MM.1S (cell line): ENCODE data around the gene RMND1.

Source experiments
- DNase-seq: peaks from one replicate; pipeline ENCODE4 v3.0.0-alpha.2; 2015
- H2AFZ ChIP-seq: fragments of 300-600 bp; sonication (generic); 2 replicates; pipeline ENCODE4 v1.6.0; 2016; ENCODE audit warnings: antibody characterized with exemption, low read length
- H3F3A ChIP-seq: fragments of 300-600 bp; sonication (generic); 2 replicates; pipeline ENCODE4 v1.6.1; 2016; ENCODE audit warnings: mild to moderate bottlenecking, antibody characterized with exemption, low read length, moderate library complexity, mixed read lengths; ENCODE audit not compliant: insufficient read depth
- H3K27ac ChIP-seq: fragments of 300-600 bp; sonication (generic); 2 replicates; pipeline ENCODE4 v1.5.1; 2016; ENCODE audit warnings: mild to moderate bottlenecking, low read length
- H3K27me3 ChIP-seq: fragments of 300-600 bp; sonication (generic); replicated peaks from 2 replicates; pipeline ENCODE4 v1.6.0; 2016; ENCODE audit warnings: low read length; ENCODE audit not compliant: insufficient read depth
- H3K36me3 ChIP-seq: fragments of 300-600 bp; sonication (generic); replicated peaks from 2 replicates; pipeline ENCODE4 v1.6.1; 2016; ENCODE audit warnings: mild to moderate bottlenecking, low read length, mixed read lengths; ENCODE audit not compliant: insufficient read depth
- H3K4me1 ChIP-seq: fragments of 300-600 bp; sonication (generic); 2 replicates; pipeline ENCODE4 v1.6.1; 2016; ENCODE audit warnings: low read length, mixed read lengths
- H3K4me2 ChIP-seq: fragments of 300-600 bp; sonication (generic); 2 replicates; pipeline ENCODE4 v1.6.0; 2016; ENCODE audit warnings: low read depth, low read length
- H3K4me3 ChIP-seq: fragments of 300-600 bp; sonication (generic); 2 replicates; pipeline ENCODE4 v1.5.1; 2016; ENCODE audit warnings: low read length, mixed read lengths
- H3K79me2 ChIP-seq: fragments of 300-600 bp; sonication (generic); 2 replicates; pipeline ENCODE4 v1.6.1; 2016; ENCODE audit warnings: mixed run types, low read length, mixed read lengths
- H3K9ac ChIP-seq: fragments of 300-600 bp; sonication (generic); 2 replicates; pipeline ENCODE4 v1.6.1; 2016; ENCODE audit warnings: low read length, mixed read lengths
- H3K9me2 ChIP-seq: fragments of 300-600 bp; sonication (generic); replicated peaks from 2 replicates; pipeline ENCODE4 v1.6.1; 2016; ENCODE audit warnings: mild to moderate bottlenecking, low read length, mixed read lengths; ENCODE audit not compliant: insufficient read depth
- H3K9me3 ChIP-seq: fragments of 300-600 bp; sonication (generic); replicated peaks from 2 replicates; pipeline ENCODE4 v1.6.1; 2016; ENCODE audit warnings: mild to moderate bottlenecking, low read length, mixed read lengths; ENCODE audit not compliant: insufficient read depth
- H4K20me1 ChIP-seq: fragments of 300-600 bp; sonication (generic); 2 replicates; pipeline ENCODE4 v1.6.1; 2016; ENCODE audit warnings: mild to moderate bottlenecking, low read length, moderate library complexity, mixed read lengths; ENCODE audit not compliant: insufficient read depth
- EZH2 ChIP-seq: fragments of 300-600 bp; sonication (generic); optimal IDR thresholded peaks from 2 replicates; pipeline ENCODE3; 2017; ENCODE audit warnings: low read depth, mild to moderate bottlenecking, antibody characterized with exemption, low read length, mixed read lengths
- EZH2phosphoT487 ChIP-seq: fragments of 300-600 bp; sonication (generic); IDR thresholded peaks from 2 replicates; pipeline ENCODE4 v1.6.1; 2018; ENCODE audit warnings: antibody characterized with exemption, low read length
- TF ChIP-seq, protein P1 (sequence below): fragments of 300-600 bp; sonication (generic); IDR thresholded peaks from 2 replicates; pipeline ENCODE4 v1.5.1; 2016; ENCODE audit warnings: antibody characterized with exemption, low read length, mixed read lengths

The RMND1 gene

DNA sequence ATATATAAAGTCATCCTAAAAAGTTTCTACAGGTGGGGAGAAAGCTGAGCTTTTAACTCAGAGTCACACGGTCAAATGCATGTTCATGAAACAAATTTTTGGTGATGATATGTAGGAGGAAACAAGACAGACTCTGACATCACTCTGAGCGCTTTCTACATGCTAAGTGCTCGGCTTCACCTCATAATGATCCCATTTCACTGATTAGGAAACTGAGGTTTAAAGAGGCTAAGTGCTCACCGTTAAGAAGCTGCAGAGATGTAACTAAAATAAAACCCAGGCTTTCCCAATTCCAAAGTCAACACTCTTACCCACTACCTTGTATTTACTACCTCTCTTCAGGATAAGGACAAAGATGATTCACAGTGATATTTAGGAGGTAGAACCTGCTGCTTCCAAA lies 4.7 kb downstream of the RMND1 start:
- H2AFZ ChIP-seq = no peak overlapping the region
- DNase-seq = no peak
- H3K9ac ChIP-seq = no peak overlapping the region
- no peaks in the 10 kb centered on the region for H3K9me3 ChIP-seq
- no peaks in the 10 kb centered on the region for H3F3A ChIP-seq
- TF ChIP-seq EZH2phosphoT487 (no peak), EZH2 (no peak)
- TF ChIP-seq, protein P1, sequence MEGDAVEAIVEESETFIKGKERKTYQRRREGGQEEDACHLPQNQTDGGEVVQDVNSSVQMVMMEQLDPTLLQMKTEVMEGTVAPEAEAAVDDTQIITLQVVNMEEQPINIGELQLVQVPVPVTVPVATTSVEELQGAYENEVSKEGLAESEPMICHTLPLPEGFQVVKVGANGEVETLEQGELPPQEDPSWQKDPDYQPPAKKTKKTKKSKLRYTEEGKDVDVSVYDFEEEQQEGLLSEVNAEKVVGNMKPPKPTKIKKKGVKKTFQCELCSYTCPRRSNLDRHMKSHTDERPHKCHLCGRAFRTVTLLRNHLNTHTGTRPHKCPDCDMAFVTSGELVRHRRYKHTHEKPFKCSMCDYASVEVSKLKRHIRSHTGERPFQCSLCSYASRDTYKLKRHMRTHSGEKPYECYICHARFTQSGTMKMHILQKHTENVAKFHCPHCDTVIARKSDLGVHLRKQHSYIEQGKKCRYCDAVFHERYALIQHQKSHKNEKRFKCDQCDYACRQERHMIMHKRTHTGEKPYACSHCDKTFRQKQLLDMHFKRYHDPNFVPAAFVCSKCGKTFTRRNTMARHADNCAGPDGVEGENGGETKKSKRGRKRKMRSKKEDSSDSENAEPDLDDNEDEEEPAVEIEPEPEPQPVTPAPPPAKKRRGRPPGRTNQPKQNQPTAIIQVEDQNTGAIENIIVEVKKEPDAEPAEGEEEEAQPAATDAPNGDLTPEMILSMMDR = no peak
- H3K27me3 ChIP-seq = no peaks in the 10 kb centered on the region
- H3K79me2 ChIP-seq = peaks cover 11% of the 10 kb centered on the region
- H3K4me3 ChIP-seq = no peak overlapping the region
- H3K4me1 ChIP-seq = no peaks in the 10 kb centered on the region
- no peak overlapping the region for H3K4me2 ChIP-seq
- no peaks in the 10 kb centered on the region for H4K20me1 ChIP-seq
- H3K36me3 ChIP-seq = no peaks in the 10 kb centered on the region
- no peaks in the 10 kb centered on the region for H3K9me2 ChIP-seq
- H3K27ac ChIP-seq = no peak overlapping the region

DNA sequence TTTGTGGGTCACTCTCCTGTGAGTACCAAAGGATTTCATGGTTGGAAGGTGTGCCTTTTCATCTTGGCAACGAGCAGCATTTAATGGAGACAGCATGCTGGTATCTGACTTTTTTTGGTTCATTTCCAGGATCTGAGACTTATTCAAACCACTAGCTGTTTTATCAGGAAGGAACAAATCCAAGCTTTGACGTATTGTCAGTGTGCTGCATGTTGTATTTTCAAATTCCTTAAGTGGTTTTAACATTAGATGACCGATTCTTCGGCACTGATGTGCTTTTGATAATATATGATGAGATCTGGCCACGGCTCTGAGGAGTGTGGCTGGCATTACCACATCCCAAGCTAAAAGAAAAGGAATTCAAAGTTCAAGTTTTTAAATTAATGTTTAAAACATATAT lies 6.4 kb downstream of the RMND1 start:
- Histone ChIP-seq H2AFZ (no peak overlapping the region), H3K79me2 (peaks cover 12% of the 10 kb centered on the region), H4K20me1 (no peaks in the 10 kb centered on the region), H3K4me2 (no peak overlapping the region), H3K9me2 (no peaks in the 10 kb centered on the region), H3F3A (0 out of 2 replicates have a peak, but pooled peaks cover under 1% of the 10 kb centered on the region), H3K27me3 (no peaks in the 10 kb centered on the region), H3K27ac (no peak overlapping the region), H3K36me3 (no peaks in the 10 kb centered on the region), H3K9me3 (no peaks in the 10 kb centered on the region), H3K9ac (no peak overlapping the region), H3K4me1 (no peaks in the 10 kb centered on the region), H3K4me3 (no peak overlapping the region)
- DNase-seq = no peak
- TF ChIP-seq EZH2phosphoT487 = no peak

DNA sequence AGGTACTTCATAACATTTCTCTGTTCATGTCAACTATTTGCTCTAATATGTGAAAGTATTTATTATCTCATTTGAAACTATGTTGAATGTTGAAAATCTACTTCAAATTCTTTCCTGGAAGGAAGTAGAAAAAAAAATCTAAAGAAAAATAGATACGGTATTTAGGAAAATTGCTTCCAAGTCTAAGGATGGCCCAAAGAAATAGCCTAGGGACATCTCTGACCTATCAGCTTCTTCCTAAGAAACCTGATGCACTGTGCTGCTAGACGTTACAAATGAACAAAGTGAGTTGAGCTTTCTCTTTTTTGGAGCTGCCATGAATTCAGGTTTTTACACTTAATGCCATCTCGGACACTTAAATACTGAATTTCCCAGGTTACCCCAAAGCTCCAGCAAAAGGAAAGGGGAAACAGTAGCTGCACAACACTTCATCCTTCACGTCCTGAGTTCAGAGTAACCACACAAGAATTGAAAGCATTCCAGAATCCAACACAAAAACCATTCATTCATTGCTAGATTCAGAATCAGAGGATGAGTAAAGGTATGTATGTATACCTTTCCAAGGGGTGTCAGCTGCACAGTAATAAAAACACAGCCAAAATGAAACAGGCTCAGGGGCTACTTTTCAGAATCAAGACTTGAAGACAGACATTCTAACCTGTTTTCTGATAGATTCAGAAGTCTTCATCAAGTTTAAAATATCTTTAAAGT lies 7.9 kb downstream of the RMND1 start:
- Histone ChIP-seq H3K27ac (no peak overlapping the region), H3K9ac (no peak overlapping the region), H3F3A (0 out of 2 replicates have a peak, but pooled peaks cover 6% of the 10 kb centered on the region), H3K79me2 (peaks cover 24% of the 10 kb centered on the region), H2AFZ (no peak overlapping the region), H4K20me1 (no peaks in the 10 kb centered on the region), H3K4me3 (no peak overlapping the region), H3K9me2 (no peaks in the 10 kb centered on the region), H3K9me3 (no peaks in the 10 kb centered on the region), H3K4me2 (no peak overlapping the region), H3K27me3 (no peaks in the 10 kb centered on the region), H3K4me1 (no peaks in the 10 kb centered on the region), H3K36me3 (no peaks in the 10 kb centered on the region)
- no peak for DNase-seq
- TF ChIP-seq, protein P1 = no peak
- TF ChIP-seq EZH2 = no peak
- TF ChIP-seq EZH2phosphoT487 = no peak

DNA sequence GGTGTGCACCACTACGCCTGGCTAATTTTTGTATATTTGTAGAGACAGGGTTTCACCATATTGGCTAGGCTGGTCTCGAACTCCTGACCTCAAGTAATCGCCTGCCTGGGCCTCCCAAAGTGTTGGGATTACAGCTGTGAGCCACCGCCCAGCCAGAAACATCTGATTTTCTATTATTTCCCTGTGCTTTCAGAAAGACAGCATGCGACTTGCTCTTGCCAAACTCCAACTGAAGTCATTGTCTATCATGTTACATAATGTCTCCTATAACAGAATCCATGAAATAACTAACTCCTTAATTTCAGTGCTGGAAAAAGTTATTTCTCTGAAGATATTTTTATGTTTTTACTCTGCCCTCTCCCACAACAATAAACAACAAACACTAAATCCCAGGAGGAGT lies 8.5 kb downstream of the RMND1 start:
- TF ChIP-seq EZH2phosphoT487 (no peak), EZH2 (no peak)
- TF ChIP-seq, protein P1 = no peak
- no peaks in the 10 kb centered on the region for H3K27me3 ChIP-seq
- H3K27ac ChIP-seq = no peak overlapping the region
- no peak overlapping the region for H3K4me2 ChIP-seq
- 0 out of 2 replicates have a peak, but pooled peaks cover 6% of the 10 kb centered on the region for H3F3A ChIP-seq
- H4K20me1 ChIP-seq = no peaks in the 10 kb centered on the region
- H2AFZ ChIP-seq = no peak overlapping the region
- H3K9ac ChIP-seq = no peak overlapping the region
- no peaks in the 10 kb centered on the region for H3K4me1 ChIP-seq
- no peak for DNase-seq
- H3K9me3 ChIP-seq = no peaks in the 10 kb centered on the region
- H3K9me2 ChIP-seq = no peaks in the 10 kb centered on the region
- H3K79me2 ChIP-seq = peaks cover 28% of the 10 kb centered on the region
- no peaks in the 10 kb centered on the region for H3K36me3 ChIP-seq
- H3K4me3 ChIP-seq = no peak overlapping the region
